Measurements from ENCODE around the gene OR56A3.

The OR56A3 gene

DNA sequence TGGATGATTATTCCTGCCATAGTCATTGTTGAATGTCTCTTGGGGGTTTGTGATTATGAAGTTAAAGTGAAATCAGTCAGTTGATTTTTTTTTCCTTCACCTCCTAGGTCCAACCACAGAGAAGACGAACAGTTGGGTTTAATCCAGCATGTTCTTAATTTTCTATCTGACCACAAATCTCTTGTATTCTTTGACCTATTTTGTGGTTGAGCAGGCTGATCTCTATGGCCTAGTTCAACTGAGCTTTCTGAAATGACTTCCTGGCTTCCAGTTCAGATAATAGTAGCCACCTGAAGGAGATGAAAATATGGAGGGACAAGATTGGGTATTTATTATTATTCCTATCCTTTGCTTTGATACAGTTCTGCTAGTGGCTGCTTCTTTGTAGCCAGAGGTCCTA is 31.5 kb downstream of the OR56A3 start:
- no peak for DNase-seq (ENCODE audit: low read depth)

DNA sequence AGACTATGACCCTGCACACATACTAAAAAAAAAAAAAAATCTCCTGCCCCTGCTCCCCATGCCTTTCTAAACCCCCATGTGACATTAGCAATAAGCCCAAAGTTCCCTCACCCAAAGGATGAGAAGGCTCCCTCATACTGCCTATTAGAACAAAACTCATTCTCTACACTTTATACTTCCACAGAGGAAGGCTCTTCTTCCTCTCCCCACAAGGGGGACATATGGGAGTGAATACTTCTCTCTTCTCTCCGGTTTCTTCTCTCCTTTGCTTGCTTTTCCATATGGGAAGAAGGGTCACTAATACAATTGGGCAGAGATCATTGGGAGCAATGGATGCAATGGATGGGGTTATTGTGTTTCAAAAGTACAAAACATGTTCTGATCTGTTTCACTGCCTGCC is 41.4 kb downstream of the OR56A3 start:
- no peak for DNase-seq (ENCODE audit: low read depth)

DNA sequence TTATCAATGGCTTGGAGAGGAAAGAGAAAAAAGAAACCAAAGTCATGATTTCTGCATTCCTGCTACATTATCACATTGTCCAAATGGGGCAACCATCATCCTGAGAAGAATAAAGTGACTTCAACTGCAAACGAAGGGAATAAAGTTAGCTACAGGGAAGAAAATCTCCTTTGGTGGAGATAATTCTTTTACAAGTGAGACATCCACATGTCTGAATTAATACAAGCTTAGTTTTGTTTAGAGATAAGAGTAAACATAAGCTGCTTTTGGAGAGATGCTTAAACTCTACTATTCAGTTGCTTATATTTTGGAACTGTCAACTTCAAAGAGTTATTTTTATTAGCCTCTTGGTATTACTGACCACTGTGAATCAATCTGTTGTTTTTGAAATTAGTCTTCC is 44.8 kb downstream of the OR56A3 start, which contains the start of gene OR52L1:
TSS of gene OR52L1 (minus strand) at position 101 of the 400 bp plus-strand sequence. CDS start at position 46, 55 bp downstream.
- no peak for DNase-seq (ENCODE audit: low read depth)

DNA sequence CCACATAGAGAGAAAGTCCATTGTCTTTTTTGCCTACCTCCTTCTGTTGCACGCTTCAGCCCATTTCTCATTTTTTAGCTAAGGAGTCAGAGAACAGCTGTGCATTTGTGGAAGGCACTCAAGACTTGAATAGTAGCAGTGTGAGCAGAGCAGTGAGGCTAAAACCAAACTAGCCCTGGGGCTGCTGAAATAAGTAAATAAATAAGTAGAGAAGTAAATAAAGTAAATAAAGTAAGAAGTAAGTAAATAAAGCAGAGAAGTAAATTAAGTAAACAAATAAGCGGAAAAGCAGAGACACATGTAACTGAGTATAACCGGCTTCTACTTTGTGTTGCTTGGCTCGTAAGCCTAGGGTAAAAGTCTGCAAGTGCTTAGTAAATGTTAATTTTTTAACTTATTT is 47.2 kb downstream of the OR56A3 start:
- no peak for DNase-seq (ENCODE audit: low read depth)

DNA sequence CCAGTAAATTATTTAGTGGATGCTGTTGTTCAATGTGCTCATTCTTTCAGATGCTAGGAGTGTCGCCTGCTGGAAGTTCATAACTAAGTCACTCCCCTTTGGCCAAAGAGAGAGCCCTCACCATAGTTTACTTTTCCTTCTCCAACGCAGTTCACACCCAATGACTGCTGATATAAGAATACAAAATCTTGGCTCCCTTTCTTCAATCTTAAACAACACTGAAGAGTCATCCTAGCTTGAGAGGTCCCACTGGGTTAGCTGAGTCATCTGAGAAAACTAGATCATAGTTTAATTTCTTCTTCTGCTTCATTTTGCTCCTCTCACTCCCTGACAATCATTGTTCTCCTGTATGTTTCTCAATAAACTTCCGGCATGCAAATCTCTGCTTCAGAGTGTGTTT is 50.1 kb downstream of the OR56A3 start:
- no peak for DNase-seq (ENCODE audit: low read depth)

DNA sequence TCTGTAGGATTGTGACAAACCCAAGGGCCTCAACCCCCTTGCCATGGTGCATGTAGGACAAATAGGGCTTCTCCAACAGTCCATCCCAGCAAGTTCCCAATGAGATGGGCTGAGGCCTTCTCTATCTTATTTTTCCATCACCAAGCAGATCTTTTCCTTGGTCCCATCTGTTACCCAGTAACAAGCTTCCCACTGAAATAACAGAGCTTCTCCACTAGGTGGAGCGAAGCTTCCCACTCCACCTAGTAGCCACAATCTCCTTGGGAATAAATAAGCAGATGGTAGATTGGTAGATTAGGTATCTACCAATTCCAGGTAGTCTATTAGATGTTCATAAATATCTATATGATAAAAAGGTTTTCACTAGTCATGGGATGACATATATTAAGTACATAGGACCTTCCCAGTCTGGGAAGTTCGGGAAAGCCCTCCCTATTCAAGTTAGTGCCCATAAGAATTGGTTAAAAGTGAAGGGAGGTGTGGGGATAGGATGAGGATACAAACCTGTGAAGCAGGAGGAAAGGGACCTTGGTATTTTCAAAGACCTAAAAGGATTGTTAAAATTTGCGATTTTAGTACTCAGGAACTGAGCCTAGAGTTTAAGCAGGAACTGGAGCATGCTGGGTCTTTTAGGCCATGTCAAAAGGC is 50.7 kb downstream of the OR56A3 start:
- no peak for DNase-seq (ENCODE audit: low read depth)

DNA sequence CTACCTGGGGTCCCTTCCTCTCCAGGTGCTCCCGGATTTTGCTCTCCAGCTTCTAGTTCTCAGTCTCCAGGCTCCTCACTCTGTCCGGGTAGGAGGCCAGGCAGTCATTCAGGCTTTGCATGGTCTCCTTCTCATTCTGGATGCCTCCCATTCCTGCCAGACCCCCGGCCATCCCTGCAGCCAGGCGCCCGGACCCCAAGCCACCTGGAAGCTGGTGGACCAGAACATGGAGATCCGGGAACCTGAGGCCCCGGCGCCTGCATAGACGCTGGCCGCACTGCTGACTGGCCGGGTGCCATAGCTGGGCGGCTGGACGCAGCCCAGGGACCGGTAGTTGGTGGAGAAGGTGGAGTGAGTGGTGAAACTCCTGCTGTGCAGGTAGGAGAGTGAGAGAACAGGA is 52.7 kb downstream of the OR56A3 start:
- no peak for DNase-seq (ENCODE audit: low read depth)
